Myometrial cell (primary cell): ENCODE data around the gene OR5D16. TPM values are rescaled to one million over a fixed set of nuclear protein-coding genes. Genes with fewer than 3 reads are reported as not detected.

ENCODE experiments used
- total RNA-seq: library from RNA; depleted of rRNA; stranded (reverse); fragments of >200 nt; gene quantifications from 2 replicates; pipeline ENCODE4 v1.2.3, GENCODE V29; 2015

Gene OR5D16
- not detected in 2 replicates for total RNA-seq

DNA sequence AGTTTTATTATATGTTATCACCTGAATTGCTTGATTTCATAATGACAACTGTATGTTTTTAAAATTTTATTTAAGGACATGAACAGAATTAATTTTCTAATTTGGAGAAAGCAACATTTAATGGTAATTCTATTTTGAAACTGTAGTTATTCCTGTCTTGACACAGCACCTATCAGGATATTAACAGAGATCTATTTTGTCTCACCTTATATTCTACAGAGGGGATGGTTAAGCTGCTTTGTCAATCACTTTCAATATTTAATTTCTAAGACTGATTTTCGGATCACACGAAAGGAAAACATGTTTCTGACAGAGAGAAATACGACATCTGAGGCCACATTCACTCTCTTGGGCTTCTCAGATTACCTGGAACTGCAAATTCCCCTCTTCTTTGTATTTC is at the start of gene OR5D16:
TSS of gene OR5D16 (plus strand) at position 301 of the 400 bp plus-strand sequence. CDS start at position 301, 0 bp downstream.

GRCh38 chr11:55795256-55795655 is 43.3 kb upstream of the OR5D16 start, which contains the start of gene OR5D14:
Gene OR5D14 (plus strand): TSS chr11:55795556. CDS start chr11:55795556, 0 bp downstream.

GRCh38 chr11:55811067-55811466 is 27.5 kb upstream of the OR5D16 start, which contains the start of gene OR5L1:
Gene OR5L1 (plus strand): TSS chr11:55811367. CDS start chr11:55811467, 100 bp downstream.

DNA sequence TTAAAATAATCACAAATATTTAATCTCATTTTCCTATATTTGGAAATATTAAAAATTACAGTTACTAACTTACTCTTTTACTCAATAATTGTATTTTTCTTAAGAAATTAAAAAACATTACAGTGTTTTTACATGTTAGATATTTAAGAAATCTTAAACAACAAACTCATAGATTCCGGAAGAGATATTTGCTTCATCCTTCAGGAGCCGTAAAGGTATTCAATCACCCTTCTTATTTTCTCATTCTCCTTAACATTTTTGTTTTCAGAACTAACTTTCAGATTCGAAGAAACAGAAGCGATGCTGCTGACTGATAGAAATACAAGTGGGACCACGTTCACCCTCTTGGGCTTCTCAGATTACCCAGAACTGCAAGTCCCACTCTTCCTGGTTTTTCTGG is 19.2 kb upstream of the OR5D16 start, which contains the start of gene OR5D18:
TSS of gene OR5D18 (plus strand) at position 301 of the 400 bp plus-strand sequence. CDS start at position 301, 0 bp downstream.

DNA sequence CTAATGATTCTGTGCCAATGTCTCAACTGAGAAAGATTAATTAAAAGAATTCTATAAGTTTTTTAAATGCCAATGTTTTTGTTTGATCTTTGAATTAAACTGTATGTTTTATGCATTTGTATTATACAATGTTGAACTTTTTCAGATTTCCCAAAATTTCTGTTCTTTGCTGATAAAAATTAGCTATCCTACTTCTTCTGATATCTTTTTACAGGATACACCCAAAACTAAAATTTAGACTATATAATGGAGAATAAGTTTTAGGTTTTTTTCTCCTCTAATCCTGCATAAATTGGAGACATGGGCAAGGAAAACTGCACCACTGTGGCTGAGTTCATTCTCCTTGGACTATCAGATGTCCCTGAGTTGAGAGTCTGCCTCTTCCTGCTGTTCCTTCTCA is 11.6 kb upstream of the OR5D16 start, which contains the start of gene OR5L2:
TSS of gene OR5L2 (plus strand) at position 301 of the 400 bp plus-strand sequence. CDS start at position 301, 0 bp downstream.

DNA sequence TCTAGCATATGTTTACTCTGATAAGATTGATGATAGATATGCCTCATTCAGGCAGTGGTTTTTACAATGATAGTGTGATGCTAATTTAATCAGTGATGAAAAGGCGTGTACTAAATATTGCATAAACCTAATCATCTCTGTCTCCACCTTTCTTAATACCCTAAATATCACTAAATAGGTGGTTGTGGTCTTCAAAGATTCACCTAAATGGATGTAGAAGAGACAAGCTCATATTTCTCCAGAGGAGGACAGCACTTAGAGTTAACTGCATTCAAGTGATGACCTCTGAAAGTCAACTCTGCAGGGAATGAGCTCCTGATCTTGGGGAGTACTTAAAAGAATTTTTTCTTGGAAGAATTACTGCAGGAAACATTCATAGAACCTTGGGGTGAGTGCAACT is 44.4 kb downstream of the OR5D16 start, which contains the start of gene TRIM51:
TSS of gene TRIM51 (plus strand) at position 301 of the 400 bp plus-strand sequence. CDS start 2,132 bp downstream, outside the sequence.

Other genes with a start within 250 kb of the OR5D16 start
- not detected in 2 replicates for gene OR4C11, start 231.1 kb upstream of the OR5D16 start, total RNA-seq
- not detected in 2 replicates for gene OR4P4, start 203.6 kb upstream of the OR5D16 start, total RNA-seq
- gene OR4S2, start 190.4 kb upstream of the OR5D16 start, total RNA-seq = not detected in 2 replicates
- not detected in 2 replicates for gene OR4C6, start 176.6 kb upstream of the OR5D16 start, total RNA-seq
- not detected in 2 replicates for gene OR5D13, start 65.3 kb upstream of the OR5D16 start, total RNA-seq
- gene OR5D14, start 43.2 kb upstream of the OR5D16 start, total RNA-seq = not detected in 2 replicates
- not detected in 2 replicates for gene OR5L1, start 27.4 kb upstream of the OR5D16 start, total RNA-seq
- not detected in 2 replicates for gene OR5D18, start 19.1 kb upstream of the OR5D16 start, total RNA-seq
- gene OR5L2, start 11.5 kb upstream of the OR5D16 start, total RNA-seq = not detected in 2 replicates
- gene TRIM51, start 44.5 kb downstream of the OR5D16 start, total RNA-seq = not detected in 2 replicates
- not detected in 2 replicates for gene OR5W2, start 75.8 kb downstream of the OR5D16 start, total RNA-seq
- gene OR5I1, start 97.6 kb downstream of the OR5D16 start, total RNA-seq = not detected in 2 replicates
- not detected in 2 replicates for gene OR10AG1, start 131.2 kb downstream of the OR5D16 start, total RNA-seq
- gene OR5F1, start 155.9 kb downstream of the OR5D16 start, total RNA-seq = not detected in 2 replicates
- gene OR5AS1, start 188.9 kb downstream of the OR5D16 start, total RNA-seq = not detected in 2 replicates